HG03342 (cell line): ENCODE results near the gene HTN1.
A peak's percentile ranks its signal among the peaks of the same experiment; 100 is the strongest.
"Not testable (repeated sequence)": the region's sequence is repeated elsewhere in the genome, so short reads cannot be mapped to it uniquely, and the experiment has no call there.

Experiments
- ATAC-seq: cut with Tn5 transposase; IDR thresholded peaks from one replicate; pipeline ENCODE4 v1.9.1; 2021; ENCODE audit warnings: mild to moderate bottlenecking, moderate library complexity; ENCODE audit not compliant: unreplicated experiment

HTN1 gene

DNA sequence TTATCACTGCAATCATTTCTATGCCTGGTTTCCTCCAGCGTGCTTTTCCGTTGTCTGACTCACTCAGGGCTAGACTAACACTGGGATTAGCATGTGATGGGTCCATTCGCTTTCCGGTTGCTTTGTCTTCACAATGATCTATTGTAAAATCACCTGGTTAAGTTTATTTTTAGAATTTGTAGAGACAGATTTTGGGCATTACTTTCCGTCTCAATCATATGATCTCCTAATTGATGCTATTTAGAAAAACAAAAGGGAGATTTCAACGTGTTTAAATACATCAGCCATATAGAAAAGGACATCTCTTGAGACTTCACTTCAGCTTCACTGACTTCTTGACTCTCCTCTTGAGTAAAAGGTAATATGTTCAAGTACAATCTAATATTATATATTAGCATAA, at the start of gene HTN1:
Gene HTN1, plus strand, starts transcription at position 301 of the 400 bp plus-strand sequence. CDS start 2,639 bp downstream, outside the sequence.
- not testable (repeated sequence) for ATAC-seq

DNA sequence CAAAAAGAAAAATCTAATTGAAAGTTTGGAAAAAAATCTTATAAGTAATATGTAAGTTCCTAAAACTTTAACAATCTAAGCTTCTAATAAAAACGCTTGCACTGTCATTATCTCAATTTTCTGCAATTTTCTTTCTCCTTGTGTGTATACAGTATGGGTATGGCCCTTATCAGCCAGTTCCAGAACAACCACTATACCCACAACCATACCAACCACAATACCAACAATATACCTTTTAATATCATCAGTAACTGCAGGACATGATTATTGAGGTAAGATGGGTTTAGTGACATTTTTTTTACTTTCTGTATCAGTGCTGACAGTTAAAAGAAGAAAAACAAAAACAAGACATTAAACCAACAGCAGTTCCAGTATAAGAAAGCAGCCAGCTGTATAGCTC, 49.5 kb upstream of the HTN1 start:
- no peak for ATAC-seq

DNA sequence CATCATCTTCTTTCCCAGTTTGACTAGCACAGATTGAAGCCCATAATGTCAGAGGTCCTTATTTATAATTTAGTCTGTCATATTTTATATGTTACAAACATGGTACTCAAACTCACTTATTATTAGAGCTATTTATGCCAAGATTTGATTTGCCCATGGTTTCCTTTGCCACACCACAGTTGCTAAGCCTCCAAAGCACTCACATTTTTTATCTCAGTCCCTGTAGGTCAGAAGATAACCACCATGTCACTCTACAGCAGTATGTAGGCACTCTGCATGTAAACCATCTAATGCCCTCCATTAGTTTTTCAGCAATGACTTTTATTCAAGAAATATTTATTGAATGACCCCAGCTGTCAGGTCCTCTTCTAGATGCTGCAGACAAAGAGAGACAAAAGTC, 47.7 kb upstream of the HTN1 start:
- no peak for ATAC-seq

- ATAC-seq: no peak
Measured at GRCh38 chr4:70008771-70009170, 41.5 kb upstream of the HTN1 start.

- not testable (repeated sequence) for ATAC-seq
Measured at GRCh38 chr4:70019006-70019405, 31.2 kb upstream of the HTN1 start.

- no peak for ATAC-seq
Measured at GRCh38 chr4:70023218-70023617, 27.0 kb upstream of the HTN1 start.

DNA sequence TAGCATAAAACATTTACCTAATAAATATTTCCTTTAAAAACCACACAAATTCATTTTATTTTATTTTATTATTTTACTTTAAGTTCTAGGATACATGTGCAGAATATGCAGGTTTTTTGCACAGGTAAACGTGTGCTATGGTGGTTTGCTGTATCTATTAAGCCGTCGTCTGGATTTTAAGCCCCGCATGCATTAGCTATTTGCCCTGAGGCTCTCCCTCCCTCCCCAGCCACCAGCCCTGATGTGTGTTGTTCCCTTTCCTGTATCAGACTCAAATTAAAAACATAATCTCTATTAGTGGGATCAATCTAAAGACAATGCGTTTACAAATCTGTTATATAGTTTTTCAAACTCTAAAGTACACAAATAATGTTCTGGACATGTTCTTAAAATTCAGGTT, 23.2 kb upstream of the HTN1 start:
- no peak for ATAC-seq

GRCh38 chr4:70028159-70028558, 22.1 kb upstream of the HTN1 start, which contains the start of gene HTN3:
HTN3 (plus strand) TSS chr4:70028459; CDS start chr4:70030741, 2,282 bp downstream.
- ATAC-seq: not testable (repeated sequence)

DNA sequence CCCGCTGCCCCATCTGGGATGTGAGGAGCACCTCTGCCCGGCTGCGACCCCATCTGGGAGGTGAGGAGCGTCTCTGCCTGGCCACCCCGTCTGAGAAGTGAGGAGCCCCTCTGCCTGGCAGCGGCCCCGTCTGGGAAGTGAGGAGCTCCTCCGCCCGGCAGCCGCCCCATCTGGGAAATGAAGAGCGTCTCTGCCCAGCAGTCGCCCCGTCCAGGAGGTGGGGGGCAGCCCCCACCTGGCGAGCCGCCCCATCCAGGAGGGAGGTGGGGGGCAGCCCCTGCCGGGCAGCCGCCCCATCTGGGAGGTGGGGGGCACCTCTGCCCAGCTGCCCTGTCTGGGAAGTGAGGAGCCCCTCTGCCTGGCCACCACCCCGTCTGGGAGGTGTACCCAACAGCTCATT, 12.7 kb upstream of the HTN1 start:
- ATAC-seq: not testable (repeated sequence)

- not testable (repeated sequence) for ATAC-seq
Measured at GRCh38 chr4:70039928-70040327, 10.3 kb upstream of the HTN1 start.

- ATAC-seq: no peak
Measured at GRCh38 chr4:70041652-70042286, 8.5 kb upstream of the HTN1 start.

DNA sequence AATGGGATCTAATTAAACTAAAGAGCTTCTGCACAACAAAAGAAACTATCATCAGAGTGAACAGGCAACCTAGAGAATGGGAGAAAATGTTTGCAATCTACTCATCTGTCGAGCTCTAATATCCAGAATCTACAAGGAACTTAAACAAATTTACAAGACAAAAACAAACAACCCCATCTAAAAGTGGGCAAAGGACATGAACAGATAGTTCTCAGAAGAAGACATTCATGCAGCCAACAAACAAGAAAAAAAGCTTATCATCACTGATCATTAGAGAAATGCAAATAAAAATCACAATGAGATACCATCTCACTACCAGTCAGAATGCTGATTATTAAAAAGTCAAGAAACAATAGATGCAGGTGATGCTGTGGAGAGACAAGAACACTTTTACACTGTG, 6.3 kb downstream of the HTN1 start:
- not testable (repeated sequence) for ATAC-seq

- no peak for ATAC-seq
Measured at GRCh38 chr4:70057651-70058050, 7.4 kb downstream of the HTN1 start.

GRCh38 chr4:70059149-70059548, 8.9 kb downstream of the HTN1 start:
- no peak for ATAC-seq

DNA sequence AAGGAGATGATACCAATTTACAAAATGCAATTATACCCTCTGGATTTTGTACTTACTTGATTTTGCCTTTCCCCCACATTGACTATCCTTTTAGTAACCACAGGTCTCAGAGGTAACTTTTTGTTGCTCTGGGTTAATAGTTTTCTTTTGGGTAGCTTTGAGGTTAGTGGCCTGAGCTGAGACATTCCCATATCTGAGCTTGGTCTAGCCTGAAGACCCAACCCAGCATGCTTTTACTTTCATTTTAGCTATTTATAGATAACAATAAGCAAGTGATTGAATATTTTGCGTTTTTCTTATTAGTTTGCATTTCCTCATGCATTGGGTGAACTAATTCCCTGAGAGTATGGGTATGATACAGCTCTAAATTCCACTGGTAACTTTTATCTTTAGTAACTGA, 11.8 kb downstream of the HTN1 start:
- peak; percentile 91 for ATAC-seq

DNA sequence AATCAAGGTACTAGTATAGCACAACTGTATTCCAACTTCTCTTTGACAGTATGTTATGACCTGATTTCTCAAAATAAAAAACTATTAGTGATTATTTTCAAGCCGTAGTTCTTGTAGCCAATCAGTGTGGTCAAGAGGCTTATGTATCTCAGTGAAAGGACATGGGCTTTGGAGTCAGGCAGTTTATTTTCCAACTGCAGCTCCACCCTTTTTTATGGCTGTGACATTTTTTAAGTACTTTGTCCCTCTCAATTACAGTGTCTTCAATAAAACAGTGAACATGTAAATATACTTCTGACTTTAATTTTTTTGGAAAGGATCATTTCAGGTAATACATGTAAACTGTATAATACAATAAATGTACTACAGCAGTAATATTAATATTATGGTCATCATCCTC, 30.0 kb downstream of the HTN1 start:
- ATAC-seq: no peak

GRCh38 chr4:70099206-70099605, 49.0 kb downstream of the HTN1 start:
- no peak for ATAC-seq
